HG03097 (cell line): ENCODE results near the gene ALDH1A3.

Source experiments
- ATAC-seq: cut with Tn5 transposase; IDR thresholded peaks from one replicate; pipeline ENCODE4 v1.9.1; 2021; ENCODE audit not compliant: unreplicated experiment, low FRiP score

ALDH1A3 gene

DNA sequence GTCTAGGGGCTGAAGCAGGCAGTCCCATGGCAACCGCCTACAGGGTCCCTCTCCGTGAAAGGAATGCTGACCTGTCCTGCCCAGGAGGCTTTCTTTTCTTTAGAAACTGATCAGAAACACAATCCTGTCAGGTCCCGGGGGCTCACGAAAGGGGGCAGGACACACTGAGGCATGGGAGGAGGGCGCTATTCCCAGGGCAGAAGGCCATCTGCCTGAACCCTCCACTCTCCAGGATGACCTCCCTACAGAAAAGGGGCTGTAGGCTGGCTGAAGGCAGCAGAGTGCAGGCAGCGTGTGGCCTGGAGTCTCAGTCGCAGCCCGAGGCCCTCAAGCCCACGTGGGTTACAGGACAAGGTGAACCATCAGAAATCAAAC, 21.2 kb downstream of the ALDH1A3 start:
- ATAC-seq: no peak

DNA sequence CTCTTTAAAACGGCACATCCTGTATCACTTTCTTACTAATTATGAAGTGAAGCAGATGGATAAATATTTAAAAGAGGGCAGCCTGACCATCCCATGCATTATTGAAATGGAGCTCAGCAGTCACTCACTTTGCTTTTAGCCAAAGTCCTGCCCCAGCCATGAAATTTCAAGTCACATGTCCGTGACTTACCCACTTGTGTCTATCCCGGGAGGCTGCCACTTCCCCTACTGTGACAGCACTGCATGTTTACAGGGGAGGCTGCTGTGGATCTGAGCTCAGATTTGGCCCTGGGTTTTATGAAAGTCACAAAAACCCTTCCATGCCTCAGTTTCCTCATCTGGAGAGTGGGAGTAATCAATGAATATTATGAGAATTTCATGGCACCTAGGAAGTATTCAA, 21.7 kb downstream of the ALDH1A3 start:
- no peak for ATAC-seq

DNA sequence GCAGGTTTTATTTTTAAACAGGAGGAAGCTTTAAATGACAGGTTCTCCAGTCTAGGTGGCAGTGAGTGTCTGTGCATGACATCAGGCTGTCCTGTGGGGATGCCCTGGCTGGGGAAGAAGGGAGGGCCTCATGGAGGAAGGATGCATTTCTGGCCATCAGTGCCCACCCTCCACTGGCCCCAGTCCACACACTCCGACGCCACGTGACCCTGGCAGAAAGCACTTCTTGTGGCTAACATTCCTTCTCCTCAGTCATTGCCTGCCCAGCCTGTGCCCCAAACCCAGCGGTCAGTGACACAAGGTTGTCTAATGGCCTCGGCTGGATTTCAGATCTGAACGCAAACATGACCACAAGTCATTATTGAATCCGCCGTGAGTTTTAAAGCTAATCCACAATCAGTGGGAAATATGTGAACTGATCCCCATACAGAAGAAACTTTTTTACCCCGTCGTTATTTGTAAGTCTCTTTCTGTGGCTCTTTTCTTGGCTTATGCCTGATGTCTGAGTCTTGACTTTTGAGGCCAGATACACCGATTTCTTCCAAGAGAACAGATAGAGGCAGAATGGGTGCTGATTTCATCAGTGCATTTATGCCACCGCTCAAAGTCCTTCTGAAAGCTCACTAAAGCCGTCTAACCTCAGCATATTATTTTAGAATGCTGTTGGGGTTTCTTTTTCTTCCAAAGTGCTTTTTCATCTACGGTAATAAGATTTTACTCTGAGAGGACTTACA, 22.2 kb downstream of the ALDH1A3 start:
- ATAC-seq: no peak

DNA sequence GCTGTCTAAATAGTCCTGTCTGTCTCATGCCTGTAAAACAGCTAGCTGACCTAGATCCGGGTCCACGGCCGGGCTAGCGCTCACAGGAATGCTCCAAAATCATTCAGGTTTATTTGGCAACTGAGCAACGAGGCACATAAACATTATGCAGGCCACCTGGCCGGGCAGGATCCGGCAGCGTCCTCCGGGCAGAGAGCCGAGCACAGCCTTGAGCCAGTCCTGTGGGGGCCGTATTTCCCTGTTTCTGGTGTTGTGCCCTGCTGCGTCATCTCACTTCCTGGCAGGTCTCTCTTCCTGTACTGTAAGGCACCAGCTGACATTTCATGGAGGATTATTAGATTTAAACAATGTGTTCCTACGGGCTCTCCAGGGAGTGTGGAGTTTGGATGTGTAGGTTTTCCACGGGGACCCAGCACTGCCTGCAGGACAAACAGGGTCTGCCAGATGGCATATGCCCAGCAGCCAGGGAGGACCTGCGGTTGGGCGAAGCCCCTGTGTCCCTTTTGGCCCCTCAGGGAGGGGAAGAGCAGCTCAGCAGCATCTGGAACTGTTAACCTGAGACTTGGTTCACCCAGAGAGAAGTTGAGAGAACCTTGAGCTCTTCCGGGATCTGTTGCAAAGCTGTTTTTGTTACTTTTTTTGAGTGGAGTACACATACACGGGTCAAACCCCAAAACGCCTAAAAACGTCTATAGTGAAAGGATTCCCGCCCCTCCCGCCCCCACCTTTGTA, 23.0 kb downstream of the ALDH1A3 start:
- no peak for ATAC-seq

- ATAC-seq: no peak
Observed at GRCh38 chr15:100903168-100903554, 23.5 kb downstream of the ALDH1A3 start.

GRCh38 chr15:100905850-100906249, 26.2 kb downstream of the ALDH1A3 start:
- ATAC-seq: no peak

DNA sequence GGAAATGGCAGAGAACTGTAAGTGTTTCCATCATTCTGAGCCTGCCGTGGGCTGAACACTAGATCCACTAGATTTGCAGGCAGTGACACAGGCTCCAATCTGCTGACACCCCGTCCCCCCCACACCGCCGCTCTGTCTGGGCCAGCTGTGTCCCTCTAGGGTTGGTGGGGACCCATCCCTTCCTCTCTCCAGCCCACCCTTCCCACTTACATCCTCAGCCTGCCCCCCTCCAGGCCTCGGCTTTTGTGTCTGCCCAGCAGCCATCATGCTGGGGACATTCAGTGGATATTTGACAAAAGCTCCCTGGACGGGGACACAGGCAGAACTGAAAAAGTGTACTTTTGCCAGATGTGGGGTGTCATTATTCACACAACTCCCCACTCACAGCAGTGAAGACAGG, 28.8 kb downstream of the ALDH1A3 start:
- ATAC-seq: no peak

- no peak for ATAC-seq
Observed at GRCh38 chr15:100909565-100909964, 29.9 kb downstream of the ALDH1A3 start.

DNA sequence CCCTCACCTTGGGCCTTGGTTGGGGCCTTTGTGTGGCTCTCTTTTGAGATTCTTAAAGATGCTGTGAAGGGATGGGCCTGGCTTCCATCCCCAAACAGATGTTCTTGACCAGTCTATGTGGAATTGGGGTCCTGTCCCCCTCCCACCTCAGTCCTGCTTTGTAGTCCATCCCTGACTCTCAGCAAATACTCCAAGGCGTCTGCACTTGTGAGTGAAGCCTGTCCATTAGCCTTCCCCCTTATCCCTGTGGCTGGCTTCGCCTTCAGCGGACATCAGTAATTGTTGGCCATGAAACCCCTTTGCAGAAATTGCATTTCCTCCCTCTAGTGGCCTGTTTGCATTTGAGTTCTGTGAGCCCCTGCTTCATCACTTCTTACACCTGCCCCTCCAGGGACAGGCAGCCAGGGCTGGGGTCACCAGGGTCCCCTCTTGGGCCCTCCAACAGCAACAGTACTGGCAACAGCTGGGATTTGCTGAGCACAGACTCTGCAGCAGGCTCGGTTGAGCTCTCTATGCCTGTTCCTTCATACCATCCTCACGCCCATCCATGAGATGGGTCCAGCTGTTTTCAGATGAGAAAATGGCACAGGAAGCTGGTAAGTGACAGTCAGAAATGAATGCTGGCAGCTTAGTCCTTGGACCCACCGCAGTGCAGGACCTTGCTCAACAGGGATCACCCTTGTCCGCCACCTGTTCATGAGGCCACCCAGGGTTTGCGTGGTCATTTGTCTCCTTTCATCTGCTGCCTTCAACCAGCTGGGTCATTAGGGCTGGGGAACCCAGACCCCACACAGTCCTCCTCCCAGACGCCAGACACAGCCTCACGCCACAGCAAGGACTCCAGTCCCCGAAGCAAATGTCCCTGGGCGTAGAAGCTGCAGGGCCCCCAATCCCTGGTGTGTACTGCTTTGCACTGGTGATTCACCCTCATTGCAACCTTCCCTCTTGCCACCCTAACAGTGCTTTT, 30.6 kb downstream of the ALDH1A3 start:
- no peak for ATAC-seq

GRCh38 chr15:100911086-100911485, 31.5 kb downstream of the ALDH1A3 start:
- no peak for ATAC-seq

GRCh38 chr15:100913961-100914360, 34.3 kb downstream of the ALDH1A3 start:
- no peak for ATAC-seq

- no peak for ATAC-seq
Observed at GRCh38 chr15:100914876-100915275, 35.2 kb downstream of the ALDH1A3 start.

DNA sequence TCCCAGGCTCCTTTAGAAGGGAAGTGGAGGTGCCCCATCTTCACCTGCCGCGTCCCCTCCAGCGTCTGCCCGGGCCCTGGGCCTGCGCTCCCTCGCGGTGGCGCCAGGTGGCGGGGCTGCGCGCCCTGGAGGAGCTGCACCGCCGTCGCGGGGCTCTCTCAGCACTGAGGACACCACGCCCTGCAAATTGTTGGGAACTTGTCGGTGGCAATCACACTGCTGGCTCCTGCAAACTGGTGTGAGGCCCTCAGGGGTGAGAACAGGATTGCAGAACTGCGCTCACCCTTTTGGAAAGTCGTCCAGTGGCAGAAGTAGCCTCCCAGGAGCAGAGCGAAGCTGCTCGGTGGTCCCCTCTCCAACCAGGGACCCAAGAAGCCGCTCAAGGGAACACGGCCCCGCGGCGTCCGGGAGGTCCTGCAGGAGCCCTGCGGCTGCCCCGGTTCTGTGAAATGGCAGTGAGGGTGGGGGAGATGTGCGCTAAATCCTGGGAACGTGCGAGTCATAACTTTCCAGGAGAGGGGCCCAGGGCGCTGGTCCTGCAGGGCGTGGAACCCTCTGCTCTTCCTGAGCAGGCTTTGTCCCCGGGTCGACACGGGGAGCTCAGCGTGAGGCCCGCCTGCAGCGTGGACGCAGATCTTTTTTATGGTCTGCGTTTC, 38.5 kb downstream of the ALDH1A3 start:
- ATAC-seq: peak; percentile 69

DNA sequence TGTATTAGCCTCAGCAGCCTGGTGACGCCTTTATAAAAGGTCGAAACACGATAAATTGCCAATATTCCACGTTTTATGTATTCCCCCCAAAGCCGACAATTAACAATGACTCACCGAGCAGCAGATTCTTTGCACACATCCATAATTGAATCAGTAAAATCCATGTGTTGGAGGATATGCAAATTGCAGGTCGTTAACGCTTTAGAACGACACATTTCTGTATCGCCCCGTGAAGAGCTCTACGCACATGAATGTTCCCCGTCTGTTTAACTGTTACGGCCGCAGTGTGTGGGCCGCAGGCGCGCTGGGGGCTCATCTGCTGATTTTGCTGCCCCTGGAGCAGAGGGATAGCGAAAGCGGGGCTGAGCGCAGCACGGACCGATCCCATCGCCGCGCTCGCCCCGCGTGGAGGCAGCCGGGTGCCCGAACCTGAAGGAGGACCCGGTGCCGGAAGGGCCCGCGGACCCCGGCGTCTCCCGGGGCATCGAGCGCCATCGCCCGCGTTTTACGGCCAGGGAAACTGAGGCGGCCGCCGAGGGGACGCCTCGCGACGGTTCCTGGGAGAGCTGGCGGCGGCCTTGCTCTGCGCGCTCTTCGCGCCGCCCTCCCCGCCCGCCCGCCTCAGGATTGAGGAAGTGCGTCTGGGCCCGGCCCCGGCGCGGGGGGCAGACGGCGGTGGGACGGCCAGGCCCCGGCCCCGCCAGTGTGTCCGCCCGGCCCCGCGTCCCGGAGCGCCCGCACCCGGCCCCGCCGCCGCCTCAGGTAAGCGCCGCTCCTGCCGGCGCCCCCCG, 39.3 kb downstream of the ALDH1A3 start, which contains the start of gene LRRK1:
Gene LRRK1 (plus strand): TSS at position 668 of the 791 bp plus-strand sequence. CDS start 5,276 bp downstream, outside the sequence.
- no peak for ATAC-seq

GRCh38 chr15:100919481-100920405, 40.1 kb downstream of the ALDH1A3 start:
- no peak for ATAC-seq

DNA sequence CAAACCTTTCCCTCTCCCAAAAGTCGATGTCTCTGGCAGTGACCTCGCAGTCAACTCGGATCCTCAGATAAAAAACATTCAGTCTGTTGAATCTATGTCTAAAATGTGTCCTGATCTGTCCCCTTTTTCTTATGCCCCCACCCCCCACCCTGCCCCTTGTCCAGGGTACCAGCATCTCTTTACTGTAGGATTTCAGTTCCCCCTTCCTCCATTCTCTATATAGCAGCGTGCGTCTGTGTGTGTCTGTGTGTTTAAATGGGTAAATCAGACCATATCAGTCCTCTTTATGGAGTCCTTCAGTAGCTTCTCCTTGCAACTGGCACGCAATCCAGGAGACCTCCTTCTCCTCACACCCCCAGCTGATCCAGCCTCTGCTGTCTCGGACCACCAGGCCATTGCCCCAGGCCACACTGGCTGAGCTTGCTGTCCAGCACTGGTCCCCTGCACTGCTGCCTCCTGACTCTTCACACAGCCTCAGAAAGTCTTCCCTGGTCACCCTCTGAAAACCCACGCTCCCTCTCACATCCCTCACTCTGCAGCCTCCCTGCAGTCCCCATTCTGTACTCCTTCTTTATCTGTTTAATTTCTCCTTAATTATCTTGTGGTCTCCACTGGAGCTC, 41.0 kb downstream of the ALDH1A3 start:
- no peak for ATAC-seq

- ATAC-seq: no peak
Observed at GRCh38 chr15:100922192-100923040, 42.8 kb downstream of the ALDH1A3 start.
